ENCODE data around the gene MCL1. TPM values are rescaled to one million over a fixed set of nuclear protein-coding genes. Genes with fewer than 3 reads are reported as not detected.
A peak's percentile ranks its signal among the peaks of the same experiment; 100 is the strongest.

MCL1 gene
- total and polyA plus RNA-seq, 2 of the 13 experiments (the other 11 are each of a cell fraction or from before 2014, with no cell fraction given): 69.5 to 125 TPM

GRCh38 chr1:150560011-150560438 is 19.4 kb downstream of the MCL1 start (continued):
- TF ChIP-seq ZNF512B (CRISPR knock-in tag; IDR thresholded peaks at IDR 0.05; ENCODE audit: borderline replicate concordance): no peak
- no peak for TF ChIP-seq PHB2 (IDR thresholded peaks at IDR 0.05; ENCODE audit: partially characterized antibody)
- TF ChIP-seq ZNF343 (CRISPR knock-in tag; IDR thresholded peaks at IDR 0.05): no peak
- 0 out of 2 replicates have a peak, but pooled peaks have one; percentile 10 for TF ChIP-seq DMAP1 (CRISPR knock-in tag; IDR thresholded peaks at IDR 0.05)
- TF ChIP-seq ZNF546 (CRISPR knock-in tag; conservative IDR thresholded peaks at IDR 0.05): no peak
- no peak for TF ChIP-seq CEBPG (CRISPR knock-in tag; IDR thresholded peaks at IDR 0.05)
- 0 out of 2 replicates have a peak, but pooled peaks have one; percentile 50 for TF ChIP-seq KAT8 (CRISPR knock-in tag; IDR thresholded peaks at IDR 0.05)
- no peak for TF ChIP-seq KLF16 (CRISPR knock-in tag; IDR thresholded peaks at IDR 0.05)
- no peak for TF ChIP-seq NCOR1 (IDR thresholded peaks at IDR 0.05; ENCODE audit: borderline replicate concordance, low read length)
- TF ChIP-seq MTF1 (CRISPR knock-in tag; IDR thresholded peaks at IDR 0.05): no peak
- no peak for TF ChIP-seq HIVEP1 (CRISPR knock-in tag; IDR thresholded peaks at IDR 0.05)
- no peak for TF ChIP-seq ZBTB43 (CRISPR knock-in tag; conservative IDR thresholded peaks at IDR 0.05)
- 0 out of 2 replicates have a peak, but pooled peaks have one; percentile 22 for TF ChIP-seq BCL3 (CRISPR knock-in tag; IDR thresholded peaks at IDR 0.05)
- peak; percentile 15 for TF ChIP-seq HNRNPLL (IDR thresholded peaks at IDR 0.05; ENCODE audit: low read depth, low read length, poor library complexity, severe bottlenecking)
- no peak for TF ChIP-seq NFIB (CRISPR knock-in tag; IDR thresholded peaks at IDR 0.05; ENCODE audit: borderline replicate concordance)
- TF ChIP-seq ZNF781 (CRISPR knock-in tag; IDR thresholded peaks at IDR 0.05; ENCODE audit: borderline replicate concordance, not compliant biosample characterization): no peak
- TF ChIP-seq HNRNPL (IDR thresholded peaks at IDR 0.05; ENCODE audit: low read depth, low read length): 0 out of 2 replicates have a peak, but pooled peaks have one; percentile 43
- TF ChIP-seq ATF4 (CRISPR knock-in tag; IDR thresholded peaks at IDR 0.05): no peak
- no peak for TF ChIP-seq EP300 (IDR thresholded peaks at IDR 0.05; ENCODE audit: low read depth in 2 of 2, low read length in 2 of 2)
- TF ChIP-seq EP300 (CRISPR knock-in tag; IDR thresholded peaks at IDR 0.05; ENCODE audit: borderline replicate concordance): 0 out of 2 replicates have a peak, but pooled peaks have one; percentile 9
- TF ChIP-seq ZSCAN5A (CRISPR knock-in tag; IDR thresholded peaks at IDR 0.05; ENCODE audit: borderline replicate concordance): no peak
- no peak for TF ChIP-seq ZNF766 (CRISPR knock-in tag; IDR thresholded peaks at IDR 0.05; ENCODE audit: borderline replicate concordance)
- no peak for TF ChIP-seq ZSCAN30 (CRISPR knock-in tag; IDR thresholded peaks at IDR 0.05)
- TF ChIP-seq ERF (CRISPR knock-in tag; IDR thresholded peaks at IDR 0.05): 0 out of 2 replicates have a peak, but pooled peaks have one; percentile 38
